Measurements from ENCODE around the gene MAG. TPM values are rescaled to one million over a fixed set of nuclear protein-coding genes. Genes with fewer than 3 reads are reported as not detected.

Gene MAG
- total and polyA plus RNA-seq, 2 of the 13 experiments (the other 11 are each of a cell fraction or from before 2014, with no cell fraction given): 0.20 to 1.3 TPM

GRCh38 chr19:35308910-35309309, 16.9 kb downstream of the MAG start (continued):
- TF ChIP-seq ZNF792 (CRISPR knock-in tag; IDR thresholded peaks at IDR 0.05) (no peak), ZNF639 (CRISPR knock-in tag; conservative IDR thresholded peaks at IDR 0.05) (no peak), ZMYM2 (CRISPR knock-in tag; IDR thresholded peaks at IDR 0.05) (no peak), ZNF570 (CRISPR knock-in tag; IDR thresholded peaks at IDR 0.05; ENCODE audit: borderline replicate concordance) (no peak), SNAPC2 (CRISPR knock-in tag; IDR thresholded peaks at IDR 0.05) (no peak), ZKSCAN5 (CRISPR knock-in tag; IDR thresholded peaks at IDR 0.05) (no peak), NFYB (CRISPR knock-in tag; IDR thresholded peaks at IDR 0.05) (no peak), ZBTB42 (CRISPR knock-in tag; IDR thresholded peaks at IDR 0.05) (no peak), RFX5 (IDR thresholded peaks at IDR 0.05; ENCODE audit: low read depth, low read length) (no peak)
- TF ChIP-seq, protein P1, sequence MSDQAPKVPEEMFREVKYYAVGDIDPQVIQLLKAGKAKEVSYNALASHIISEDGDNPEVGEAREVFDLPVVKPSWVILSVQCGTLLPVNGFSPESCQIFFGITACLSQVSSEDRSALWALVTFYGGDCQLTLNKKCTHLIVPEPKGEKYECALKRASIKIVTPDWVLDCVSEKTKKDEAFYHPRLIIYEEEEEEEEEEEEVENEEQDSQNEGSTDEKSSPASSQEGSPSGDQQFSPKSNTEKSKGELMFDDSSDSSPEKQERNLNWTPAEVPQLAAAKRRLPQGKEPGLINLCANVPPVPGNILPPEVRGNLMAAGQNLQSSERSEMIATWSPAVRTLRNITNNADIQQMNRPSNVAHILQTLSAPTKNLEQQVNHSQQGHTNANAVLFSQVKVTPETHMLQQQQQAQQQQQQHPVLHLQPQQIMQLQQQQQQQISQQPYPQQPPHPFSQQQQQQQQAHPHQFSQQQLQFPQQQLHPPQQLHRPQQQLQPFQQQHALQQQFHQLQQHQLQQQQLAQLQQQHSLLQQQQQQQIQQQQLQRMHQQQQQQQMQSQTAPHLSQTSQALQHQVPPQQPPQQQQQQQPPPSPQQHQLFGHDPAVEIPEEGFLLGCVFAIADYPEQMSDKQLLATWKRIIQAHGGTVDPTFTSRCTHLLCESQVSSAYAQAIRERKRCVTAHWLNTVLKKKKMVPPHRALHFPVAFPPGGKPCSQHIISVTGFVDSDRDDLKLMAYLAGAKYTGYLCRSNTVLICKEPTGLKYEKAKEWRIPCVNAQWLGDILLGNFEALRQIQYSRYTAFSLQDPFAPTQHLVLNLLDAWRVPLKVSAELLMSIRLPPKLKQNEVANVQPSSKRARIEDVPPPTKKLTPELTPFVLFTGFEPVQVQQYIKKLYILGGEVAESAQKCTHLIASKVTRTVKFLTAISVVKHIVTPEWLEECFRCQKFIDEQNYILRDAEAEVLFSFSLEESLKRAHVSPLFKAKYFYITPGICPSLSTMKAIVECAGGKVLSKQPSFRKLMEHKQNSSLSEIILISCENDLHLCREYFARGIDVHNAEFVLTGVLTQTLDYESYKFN (CRISPR knock-in tag; conservative IDR thresholded peaks at IDR 0.05): no peak
- TF ChIP-seq, protein P2, sequence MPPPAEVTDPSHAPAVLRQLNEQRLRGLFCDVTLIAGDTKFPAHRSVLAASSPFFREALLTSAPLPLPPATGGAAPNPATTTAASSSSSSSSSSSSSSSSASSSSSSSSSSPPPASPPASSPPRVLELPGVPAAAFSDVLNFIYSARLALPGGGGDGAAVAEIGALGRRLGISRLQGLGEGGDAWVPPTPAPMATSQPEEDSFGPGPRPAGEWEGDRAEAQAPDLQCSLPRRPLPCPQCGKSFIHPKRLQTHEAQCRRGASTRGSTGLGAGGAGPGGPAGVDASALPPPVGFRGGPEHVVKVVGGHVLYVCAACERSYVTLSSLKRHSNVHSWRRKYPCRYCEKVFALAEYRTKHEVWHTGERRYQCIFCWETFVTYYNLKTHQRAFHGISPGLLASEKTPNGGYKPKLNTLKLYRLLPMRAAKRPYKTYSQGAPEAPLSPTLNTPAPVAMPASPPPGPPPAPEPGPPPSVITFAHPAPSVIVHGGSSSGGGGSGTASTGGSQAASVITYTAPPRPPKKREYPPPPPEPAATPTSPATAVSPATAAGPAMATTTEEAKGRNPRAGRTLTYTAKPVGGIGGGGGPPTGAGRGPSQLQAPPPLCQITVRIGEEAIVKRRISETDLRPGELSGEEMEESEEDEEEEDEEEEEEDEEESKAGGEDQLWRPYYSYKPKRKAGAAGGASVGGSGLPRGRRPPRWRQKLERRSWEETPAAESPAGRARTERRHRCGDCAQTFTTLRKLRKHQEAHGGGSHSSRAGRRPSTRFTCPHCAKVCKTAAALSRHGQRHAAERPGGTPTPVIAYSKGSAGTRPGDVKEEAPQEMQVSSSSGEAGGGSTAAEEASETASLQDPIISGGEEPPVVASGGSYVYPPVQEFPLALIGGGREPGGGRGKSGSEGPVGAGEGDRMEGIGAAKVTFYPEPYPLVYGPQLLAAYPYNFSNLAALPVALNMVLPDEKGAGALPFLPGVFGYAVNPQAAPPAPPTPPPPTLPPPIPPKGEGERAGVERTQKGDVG (CRISPR knock-in tag; IDR thresholded peaks at IDR 0.05; ENCODE audit: borderline replicate concordance): 0 out of 2 replicates have a peak, but pooled peaks have one; percentile 2
